Transverse colon (tissue), 4 donors: ENCODE results near the gene INTS3. TPM values are rescaled to one million over a fixed set of nuclear protein-coding genes. Genes with fewer than 3 reads are reported as not detected.

Experiments used
- DNase-seq: peaks from one replicate; pipeline ENCODE4 v3.0.0-alpha.2; 2019
- H3K27ac ChIP-seq, 4 donors: fragments of 200-600 bp; sonication (generic); 2 replicates each; pipeline ENCODE4 v1.5.1; 2016 to 2018; ENCODE audit warnings: inconsistent platforms in 4 of 4
- H3K27me3 ChIP-seq: fragments of 200-600 bp; sonication (generic); 2 replicates; pipeline ENCODE4 v1.5.1; 2017; ENCODE audit warnings: inconsistent platforms
- H3K36me3 ChIP-seq, 4 donors: fragments of 200-600 bp; sonication (generic); 2 replicates each; pipeline ENCODE4 v1.5.1; 2017 to 2019; ENCODE audit warnings: inconsistent platforms in 4 of 4
- H3K4me1 ChIP-seq, 4 donors: fragments of 200-600 bp; sonication (generic); 2 replicates each; pipeline ENCODE4 v1.5.1; 2017 to 2020; ENCODE audit warnings: inconsistent platforms in 4 of 4
- H3K4me3 ChIP-seq, 4 donors: fragments of 200-600 bp; sonication (generic); 1 replicate in 1 of 4; 2 replicates in 3 of 4; pipeline versions ENCODE4 v1.5.1 to v1.6.1; 2017 to 2019; ENCODE audit warnings: inconsistent platforms in 4 of 4
- H3K9me3 ChIP-seq, 2 donors: fragments of 200-600 bp; sonication (generic); 2 replicates each; pipeline ENCODE4 v1.5.1; 2017 to 2019; ENCODE audit warnings: inconsistent platforms in 2 of 2
- CTCF ChIP-seq, 5 experiments: fragments of 200-600 bp in 3 of 5; fragments of 450-650 bp in 2 of 5; sonication (generic) in 3 of 5; IDR thresholded peaks; 1 replicate in 2 of 5; 2 replicates in 3 of 5; pipeline ENCODE4 v1.5.1; 2016 to 2017; ENCODE audit warnings: antibody characterized with exemption in 5 of 5, inconsistent platforms in 3 of 5, mild to moderate bottlenecking in 2 of 5, moderate library complexity in 1 of 5
- EP300 ChIP-seq: sonication (generic); formaldehyde crosslinking; IDR thresholded peaks from one replicate; pipeline ENCODE4 v1.6.1; 2017; ENCODE audit warnings: antibody characterized with exemption, low read depth
- POLR2A ChIP-seq: fragments of 450-650 bp; IDR thresholded peaks from one replicate; pipeline ENCODE4 v1.6.1; 2016; ENCODE audit warnings: antibody characterized with exemption, mild to moderate bottlenecking, moderate library complexity
- POLR2AphosphoS5 ChIP-seq, 3 donors: sonication (generic); formaldehyde crosslinking; IDR thresholded peaks; one replicate each; pipeline ENCODE4 v1.6.1; 2016; ENCODE audit warnings: antibody characterized with exemption in 3 of 3
- WGBS, 2 donors: methylation state at CpG; one replicate each; pipeline ENCODE4 v1.1.5; 2018; ENCODE audit warnings: low coverage in 1 of 2; 5-methylcytosine and 5-hydroxymethylcytosine counted together
- in situ Hi-C, 4 donors: fragments of 200-750 bp; cut with MboI; loops; one replicate each; pipeline versions ENCODE4 v1.15.0 to v1.15.1; 2017; ENCODE audit warnings: low sequenced_read_pairs in 3 of 4, low pct_ligation_motif_present in 1 of 4, low pct_unique_long_range_greater_than_20kb in 1 of 4
- intact Hi-C: fragments of 100-400 bp; cut with DNase I; formaldehyde crosslinking; loops from one replicate; pipeline ENCODE4 v1.15.1; 2023; ENCODE audit warnings: low total_unique reads
- total RNA-seq, 4 donors: library from RNA; depleted of rRNA; stranded (reverse); fragments of >200 nt; gene quantifications; one replicate each; pipeline ENCODE4 v1.1.0, GENCODE V29; 2016

Gene INTS3
- total RNA-seq, 4 donors from 2014 or later, result 26.1 to 35.6 (median 28.0) TPM

- Histone ChIP-seq H3K9me3 (no peaks in the 10 kb centered on the region), H3K4me1 (peaks cover 8 to 14% (median 13%) of the 10 kb centered on the region in 4 donors), H3K36me3 (no peaks in the 10 kb centered on the region), H3K4me3 (peak overlapping the region; percentile 55 to 88 (median 60)), H3K27ac (peak overlapping the region; percentile 95 to 99 (median 97)), H3K27me3 (peaks cover 5% of the 10 kb centered on the region)
- peak; percentile 93 for DNase-seq
- WGBS, 2 donors, result 0% methylated on average over 6 to 54 of the region's 61 CpGs
- TF ChIP-seq CTCF (IDR thresholded peaks at IDR 0.05) (peak in 3 of 5 experiments; percentile 11 to 58 (median 51)), EP300 (no peak), POLR2A (peak; percentile 96), POLR2AphosphoS5 (IDR thresholded peaks at IDR 0.05) (peak; percentile 96 to 99 (median 98))
- intact Hi-C loops, result no loop called here
- in situ Hi-C loops, result no loop called here
These were observed 55.7 kb downstream of the INTS3 start for GRCh38 chr1:153783233-153784190.

GRCh38 chr1:153786038-153786790 is 58.4 kb downstream of the INTS3 start:
- Histone ChIP-seq H3K27ac (no peak overlapping the region), H3K36me3 (no peaks in the 10 kb centered on the region), H3K27me3 (peaks cover 5% of the 10 kb centered on the region), H3K4me1 (peaks cover 8 to 31% (median 23%) of the 10 kb centered on the region in 4 donors), H3K9me3 (no peaks in the 10 kb centered on the region), H3K4me3 (no peak overlapping the region)
- intact Hi-C loops, result no loop called here
- DNase-seq, result no peak
- 85 to 100% methylated on average over 2 to 4 of the region's 4 CpGs for WGBS, 2 donors
- in situ Hi-C loops, result no loop called here
- TF ChIP-seq EP300 (no peak), CTCF (IDR thresholded peaks at IDR 0.05) (no peak), POLR2AphosphoS5 (IDR thresholded peaks at IDR 0.05) (no peak), POLR2A (no peak)

GRCh38 chr1:153789478-153790034 is 61.7 kb downstream of the INTS3 start:
- H3K4me1 ChIP-seq, result peaks cover 0 to 26% (median 19%) of the 10 kb centered on the region in 4 donors
- intact Hi-C loops, result no loop called here
- peak overlapping the region in 3 of 4 donors; percentile 6 to 35 (median 23) for H3K4me3 ChIP-seq
- H3K36me3 ChIP-seq, result no peaks in the 10 kb centered on the region
- TF ChIP-seq CTCF (IDR thresholded peaks at IDR 0.05) (no peak), POLR2A (no peak), POLR2AphosphoS5 (IDR thresholded peaks at IDR 0.05) (no peak), EP300 (no peak)
- peak overlapping the region; percentile 81 to 89 (median 88) for H3K27ac ChIP-seq
- no peak for DNase-seq
- peaks cover 5% of the 10 kb centered on the region for H3K27me3 ChIP-seq
- H3K9me3 ChIP-seq, result no peaks in the 10 kb centered on the region
- WGBS, 2 donors, result 33% methylated on average over 20 of the region's 22 CpGs; no CpG with 5 or more reads in 1 of the 2 donors
- in situ Hi-C loops, result loop anchor here in 2 of 4 donors (10.0 kb wide), 2 partner anchors 195 to 205 kb away; partner anchors contain the start of genes RAB13 (in 1 of the 2) and RPS27 (in 1 of the 2)
